GM21526 (cell line): Measurements from ENCODE around the gene IGFBP2.
"Not testable (repeated sequence)": the region's sequence is repeated elsewhere in the genome, so short reads cannot be mapped to it uniquely, and the experiment has no call there.

Experiments
- ATAC-seq: cut with Tn5 transposase; IDR thresholded peaks from one replicate; pipeline ENCODE4 v1.9.1; 2021; ENCODE audit warnings: moderate library complexity; ENCODE audit not compliant: unreplicated experiment, low FRiP score

IGFBP2 gene, protein sequence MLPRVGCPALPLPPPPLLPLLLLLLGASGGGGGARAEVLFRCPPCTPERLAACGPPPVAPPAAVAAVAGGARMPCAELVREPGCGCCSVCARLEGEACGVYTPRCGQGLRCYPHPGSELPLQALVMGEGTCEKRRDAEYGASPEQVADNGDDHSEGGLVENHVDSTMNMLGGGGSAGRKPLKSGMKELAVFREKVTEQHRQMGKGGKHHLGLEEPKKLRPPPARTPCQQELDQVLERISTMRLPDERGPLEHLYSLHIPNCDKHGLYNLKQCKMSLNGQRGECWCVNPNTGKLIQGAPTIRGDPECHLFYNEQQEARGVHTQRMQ

DNA sequence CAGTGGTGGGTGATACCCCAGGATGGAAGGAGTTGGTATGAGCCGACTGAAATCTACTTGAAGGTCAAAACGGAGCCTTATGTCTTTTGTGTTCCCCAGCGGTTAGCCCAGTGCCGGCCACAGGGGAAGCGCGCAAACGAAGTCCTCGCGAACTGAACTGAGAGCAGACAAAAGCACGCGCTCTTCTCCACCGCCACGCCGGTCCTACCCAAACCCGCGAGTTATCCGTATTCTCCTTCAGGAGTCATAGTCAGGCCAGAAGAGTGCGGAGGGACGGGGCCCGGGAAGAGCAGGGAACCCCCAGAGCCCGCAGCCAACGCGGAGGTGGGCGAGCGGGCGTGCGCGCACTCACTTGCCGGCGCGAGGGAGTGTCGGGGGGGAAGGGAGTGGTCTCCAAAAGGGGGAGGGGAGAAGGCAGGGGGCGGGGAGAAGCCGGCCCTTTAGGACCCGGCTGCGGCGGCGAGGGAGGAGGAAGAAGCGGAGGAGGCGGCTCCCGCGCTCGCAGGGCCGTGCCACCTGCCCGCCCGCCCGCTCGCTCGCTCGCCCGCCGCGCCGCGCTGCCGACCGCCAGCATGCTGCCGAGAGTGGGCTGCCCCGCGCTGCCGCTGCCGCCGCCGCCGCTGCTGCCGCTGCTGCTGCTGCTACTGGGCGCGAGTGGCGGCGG is at the start of gene IGFBP2:
Gene IGFBP2, plus strand, starts transcription at position 469 of the 664 bp plus-strand sequence. Its CDS starts 104 bp downstream, at position 573.
- no peak for ATAC-seq

GRCh38 chr2:216583606-216584005 is 49.6 kb upstream of the IGFBP2 start:
- ATAC-seq = no peak

DNA sequence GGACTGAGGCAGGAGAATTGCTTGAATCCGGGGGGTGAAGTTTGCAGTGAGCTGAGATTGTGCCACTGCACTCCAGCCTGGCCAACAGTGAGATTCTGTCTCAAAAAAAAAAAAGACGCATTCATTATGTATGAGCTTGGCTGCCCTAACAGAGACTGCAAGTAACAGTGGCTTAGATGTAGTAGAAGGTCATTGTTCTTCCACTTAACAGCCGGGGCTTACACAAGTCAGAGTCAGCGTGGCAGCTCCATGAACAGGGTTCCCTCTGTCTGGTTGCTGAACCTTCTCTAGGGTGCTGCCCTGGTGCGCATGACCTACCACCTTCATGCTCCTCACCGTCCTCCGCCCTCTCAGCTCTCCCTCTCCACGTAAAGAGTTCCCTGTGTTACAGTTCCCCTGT is 49.1 kb upstream of the IGFBP2 start:
- ATAC-seq = no peak

GRCh38 chr2:216585441-216585840 is 47.8 kb upstream of the IGFBP2 start:
- no peak for ATAC-seq

GRCh38 chr2:216588861-216589710 is 44.1 kb upstream of the IGFBP2 start:
- ATAC-seq = no peak

- no peak for ATAC-seq
Observed at GRCh38 chr2:216589791-216590190, 43.4 kb upstream of the IGFBP2 start.

DNA sequence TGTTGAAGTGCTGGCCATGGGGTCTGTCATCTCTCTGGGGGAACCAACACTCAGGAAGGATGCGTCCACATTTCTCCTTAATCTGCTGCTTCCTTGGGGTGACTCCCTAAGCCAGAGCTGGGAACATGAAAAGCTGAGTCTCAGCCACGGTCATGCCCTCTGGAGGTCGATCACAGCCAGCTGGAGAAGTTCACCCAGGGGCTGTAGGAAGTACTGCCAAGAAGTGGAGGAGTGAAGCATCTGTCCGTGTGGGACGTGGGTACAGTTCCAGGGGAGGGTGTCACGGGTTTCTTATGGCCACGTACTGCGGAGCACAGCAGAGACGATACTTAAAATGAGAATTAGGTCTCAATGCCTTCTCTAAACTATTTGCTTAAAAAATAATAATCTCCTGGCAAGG is 42.4 kb upstream of the IGFBP2 start:
- no peak for ATAC-seq

GRCh38 chr2:216591480-216591879 is 41.7 kb upstream of the IGFBP2 start:
- ATAC-seq = no peak

GRCh38 chr2:216594081-216594480 is 39.1 kb upstream of the IGFBP2 start:
- no peak for ATAC-seq

- ATAC-seq = no peak
Observed at GRCh38 chr2:216596236-216596979, 36.8 kb upstream of the IGFBP2 start.

GRCh38 chr2:216596980-216597509 is 36.2 kb upstream of the IGFBP2 start:
- ATAC-seq = no peak

- ATAC-seq = not testable (repeated sequence)
Observed at GRCh38 chr2:216597825-216598224, 35.4 kb upstream of the IGFBP2 start.

DNA sequence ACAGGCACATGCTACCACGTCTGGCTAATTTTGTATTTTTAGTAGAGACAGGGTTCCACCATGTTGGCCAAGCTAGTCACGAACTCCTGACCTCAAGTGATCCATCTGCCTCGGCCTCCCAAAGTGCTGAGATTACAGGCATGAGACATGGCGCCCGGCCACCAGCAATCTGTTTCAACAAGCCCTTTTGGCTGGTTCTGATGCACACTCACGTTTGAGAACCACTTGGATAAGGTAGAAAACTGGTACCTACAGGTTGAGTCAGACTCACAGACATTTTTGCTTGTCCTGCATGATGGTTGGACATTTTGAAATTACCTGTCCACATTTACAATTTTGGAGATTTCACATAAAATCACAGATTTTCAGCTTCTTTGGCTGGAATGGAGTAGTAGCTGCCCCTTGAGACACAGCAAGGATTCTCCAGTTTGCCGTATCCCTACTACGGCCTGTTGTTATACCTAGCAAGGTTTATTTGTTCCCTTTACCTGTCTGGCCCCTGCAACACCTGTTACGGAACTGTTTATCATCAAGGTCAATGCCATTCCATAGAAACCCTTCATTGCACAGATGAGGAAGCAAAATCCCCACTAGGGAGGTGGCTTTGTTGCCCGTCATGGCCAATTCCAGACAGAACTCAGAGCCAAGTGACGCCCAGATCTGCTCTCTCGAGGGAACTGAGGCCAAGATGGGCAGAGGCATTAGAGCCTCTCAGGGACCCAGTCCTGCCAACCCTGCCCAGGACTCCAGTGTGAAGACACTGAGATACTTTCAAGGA is 31.4 kb upstream of the IGFBP2 start:
- no peak for ATAC-seq

GRCh38 chr2:216603010-216603883 is 30.0 kb upstream of the IGFBP2 start:
- no peak for ATAC-seq

DNA sequence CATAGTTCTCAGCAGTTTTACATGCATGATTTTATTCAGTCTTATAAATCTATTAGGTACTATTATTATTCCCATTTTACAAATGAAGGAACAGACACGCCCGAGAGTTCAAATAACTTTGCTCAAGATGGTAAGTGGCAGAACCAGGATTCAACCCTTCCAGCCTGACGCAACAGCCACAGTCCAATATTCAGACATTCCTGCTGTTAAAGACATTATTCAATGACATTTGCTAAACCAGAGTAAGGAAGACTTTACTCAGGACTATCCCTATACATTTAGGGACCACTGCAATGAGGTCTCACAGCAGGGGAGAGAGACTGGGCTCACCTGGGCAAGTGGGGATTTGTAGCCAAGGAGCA is 29.4 kb upstream of the IGFBP2 start:
- ATAC-seq = no peak

- ATAC-seq = no peak
Observed at GRCh38 chr2:216604458-216604857, 28.8 kb upstream of the IGFBP2 start.

GRCh38 chr2:216606551-216607276 is 26.5 kb upstream of the IGFBP2 start:
- peak; percentile 87 for ATAC-seq

DNA sequence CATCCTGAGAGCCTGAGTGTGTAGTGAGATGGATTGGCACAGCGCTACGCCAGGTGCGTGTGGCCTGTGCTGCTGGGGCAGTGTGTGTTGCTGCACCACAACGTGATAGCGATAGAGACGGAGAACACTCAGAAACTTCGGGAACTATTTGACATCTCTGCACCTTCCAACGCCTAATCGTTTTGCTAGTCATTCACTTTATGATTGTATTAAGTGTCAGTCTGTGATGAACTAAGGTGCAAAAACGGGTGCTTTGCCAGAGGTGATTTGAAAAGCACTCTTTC is 26.0 kb upstream of the IGFBP2 start:
- no peak for ATAC-seq
